ENCODE measurements around the gene STXBP4. TPM values are rescaled to one million over a fixed set of nuclear protein-coding genes. Genes with fewer than 3 reads are reported as not detected.

Gene STXBP4
- total and polyA plus RNA-seq, 2 donors (not counting 3 experiments of a cell fraction or from before 2014, with no cell fraction given), result 1.9 to 12.9 TPM

- no peaks in the 10 kb centered on the region for H3K79me2 ChIP-seq (ENCODE audit: control insufficient read depth, insufficient read depth, low read length)
- no peaks in the 10 kb centered on the region for H3K36me3 ChIP-seq (ENCODE audit: control insufficient read depth in 2 of 2, extremely low read depth in 1 of 2, insufficient read depth in 2 of 2, low read length in 2 of 2)
- no peak overlapping the region for H2AFZ ChIP-seq (ENCODE audit: low read depth, low read length)
- H3K9me1 ChIP-seq (replicated peaks; ENCODE audit: control insufficient read depth, extremely low read depth, insufficient read depth, low read length), result no peaks in the 10 kb centered on the region
- H3K9me3 ChIP-seq (replicated peaks; ENCODE audit: control insufficient read depth, insufficient read depth, low read length), result no peaks in the 10 kb centered on the region
- H3K4me2 ChIP-seq (ENCODE audit: insufficient read depth, low read length), result no peak overlapping the region
- no peak overlapping the region for H3K9ac ChIP-seq (replicated peaks; ENCODE audit: extremely low read depth, insufficient read depth, low read length)
- no peaks in the 10 kb centered on the region for H3K4me1 ChIP-seq (ENCODE audit: control insufficient read depth, extremely low read depth, insufficient read depth, low read length)
- no TSS peak for BruUV-seq (replicated peaks)
- H3K27me3 ChIP-seq (ENCODE audit: control insufficient read depth in 2 of 2, insufficient read depth in 2 of 2, low read length in 2 of 2), result no peaks in the 10 kb centered on the region
- DNase-seq (ENCODE audit: low read depth, low spot score), result no peak
- intact Hi-C loops (cut with micrococcal nuclease) (no loop called here), dilution Hi-C loops (cut with MboI; ENCODE audit: extremely low pct_ligation_motif_present, low sequenced_read_pairs) (no loop called here)
- no peak for FAIRE-seq
- no peak overlapping the region for H3K4me3 ChIP-seq (replicated peaks in 1 of 3; ENCODE audit: insufficient read depth in 1 of 3, low read depth in 1 of 3, low read length in 3 of 3)
- no peak overlapping the region for H3K27ac ChIP-seq (ENCODE audit: insufficient read depth, low read depth, low read length)
- POLR2A ChIA-PET, result no interaction called here
- TF ChIP-seq JUN (IDR thresholded peaks at IDR 0.05; ENCODE audit: borderline replicate concordance, insufficient read depth, insufficient read length, low read depth) (no peak), MYC (IDR thresholded peaks at IDR 0.05; ENCODE audit: low read depth, low read length) (no peak), CTCF (IDR thresholded peaks at IDR 0.05; ENCODE audit: extremely low read depth in 1 of 2, insufficient read depth in 1 of 2, low read depth in 1 of 2, low read length in 2 of 2) (no peak), EZH2 (IDR thresholded peaks at IDR 0.05; ENCODE audit: borderline replicate concordance, low read depth, low read length, severe bottlenecking) (no peak), FOS (IDR thresholded peaks at IDR 0.05; ENCODE audit: borderline replicate concordance, insufficient read depth, low read length) (no peak), POLR2A (IDR thresholded peaks at IDR 0.05; ENCODE audit: low read depth, low read length) (no peak), GATA2 (IDR thresholded peaks at IDR 0.05; ENCODE audit: insufficient read depth, insufficient read length, low read depth, low read length) (no peak)
- TF ChIP-seq, protein P1, sequence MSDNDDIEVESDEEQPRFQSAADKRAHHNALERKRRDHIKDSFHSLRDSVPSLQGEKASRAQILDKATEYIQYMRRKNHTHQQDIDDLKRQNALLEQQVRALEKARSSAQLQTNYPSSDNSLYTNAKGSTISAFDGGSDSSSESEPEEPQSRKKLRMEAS (IDR thresholded peaks at IDR 0.05; ENCODE audit: insufficient read depth, insufficient read length), result no peak
- no peaks in the 10 kb centered on the region for H4K20me1 ChIP-seq (replicated peaks; ENCODE audit: control insufficient read depth, extremely low read depth, insufficient read depth, low read length)
- CTCF ChIA-PET, result no interaction called here
Observed at GRCh38 chr17:55208078-55208812, 239.7 kb downstream of the STXBP4 start.
